ENCODE measurements around the gene CTNND1.

CTNND1 gene

GRCh38 chr11:57751676-57752253, 9.8 kb upstream of the CTNND1 start, which contains the start of gene BTBD18:
Gene BTBD18, minus strand, starts transcription at chr11:57751819. Its CDS starts 631 bp downstream, at chr11:57751188.
- TF ChIP-seq EZH2 (IDR thresholded peaks at IDR 0.05) (no peak), POLR2AphosphoS5 (IDR thresholded peaks at IDR 0.05; ENCODE audit: borderline replicate concordance, low read depth, low read length) (0 out of 2 replicates have a peak, but pooled peaks have one; percentile 17)
- H3K27ac ChIP-seq = 0 out of 2 replicates have a peak within 1 kb of the TSS, but pooled peaks have one; percentile 25
- H3K9me3 ChIP-seq (ENCODE audit: low read depth, low read length) = no peaks in the 10 kb centered on the region
- DNase-seq (ENCODE audit: low read depth, low spot score) = no peak
- no peak within 1 kb of the TSS for H3K4me3 ChIP-seq
- H3K9ac ChIP-seq (ENCODE audit: insufficient read length) = no peak within 1 kb of the TSS
- H3K36me3 ChIP-seq (ENCODE audit: insufficient read depth, low read length) = no peaks in the 10 kb centered on the region

DNA sequence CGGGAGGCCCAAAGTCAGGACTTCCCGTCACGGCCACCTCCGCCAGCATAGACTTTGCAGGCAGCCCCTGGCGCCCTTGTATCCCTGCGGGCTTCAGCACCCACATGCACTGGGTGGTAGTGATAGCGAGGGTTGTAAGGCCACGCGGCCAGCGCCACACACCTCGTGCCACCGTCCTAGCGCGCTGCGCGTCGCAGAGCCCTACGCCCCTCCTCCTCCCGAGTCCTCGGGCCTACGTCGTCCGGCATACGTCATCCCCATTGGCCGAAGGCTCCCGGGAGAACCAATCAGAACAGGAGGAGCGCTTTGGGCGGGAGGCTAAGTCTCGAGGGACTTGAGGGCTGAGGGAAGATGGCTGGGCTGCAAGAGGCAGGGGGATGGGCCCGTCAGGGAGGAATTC, 8.6 kb upstream of the CTNND1 start:
- Histone ChIP-seq H3K9ac (ENCODE audit: insufficient read length) (no peak overlapping the region), H3K27ac (no peak overlapping the region), H3K9me3 (ENCODE audit: low read depth, low read length) (no peaks in the 10 kb centered on the region), H3K4me3 (no peak overlapping the region), H3K36me3 (ENCODE audit: insufficient read depth, low read length) (no peaks in the 10 kb centered on the region)
- no peak for TF ChIP-seq POLR2AphosphoS5 (IDR thresholded peaks at IDR 0.05; ENCODE audit: borderline replicate concordance, low read depth, low read length)
- TF ChIP-seq EZH2 (IDR thresholded peaks at IDR 0.05) = no peak
- no peak for TF ChIP-seq FOXP2 (optimal IDR thresholded peaks at IDR 0.05; ENCODE audit: control extremely low read depth, extremely low read length, insufficient read depth)
- no peak for DNase-seq (ENCODE audit: low read depth, low spot score)

DNA sequence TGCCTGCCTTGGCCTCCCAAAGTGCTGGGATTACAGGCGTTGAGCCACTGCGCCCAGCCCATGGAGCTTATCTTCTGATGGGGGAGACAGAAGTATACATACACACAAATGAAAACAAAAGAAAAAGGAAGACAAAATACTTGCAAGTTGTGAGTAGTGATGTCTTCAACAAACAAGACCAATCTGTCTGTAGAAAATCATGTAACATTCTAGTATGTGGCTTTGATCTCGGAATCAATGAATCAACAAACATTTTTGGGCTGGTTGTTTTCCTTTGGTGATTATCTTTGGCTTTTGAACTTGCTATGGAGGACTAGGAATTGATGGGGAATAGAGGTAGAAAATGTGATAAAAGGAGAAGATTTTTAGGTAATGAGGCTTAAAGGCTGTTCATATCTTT, 3.4 kb upstream of the CTNND1 start:
- Histone ChIP-seq H3K9me3 (ENCODE audit: low read depth, low read length) (no peaks in the 10 kb centered on the region), H3K36me3 (ENCODE audit: insufficient read depth, low read length) (no peaks in the 10 kb centered on the region), H3K4me3 (no peak overlapping the region), H3K9ac (ENCODE audit: insufficient read length) (no peak overlapping the region), H3K27ac (no peak overlapping the region)
- no peak for DNase-seq (ENCODE audit: low read depth, low spot score)
- TF ChIP-seq POLR2AphosphoS5 (IDR thresholded peaks at IDR 0.05; ENCODE audit: borderline replicate concordance, low read depth, low read length) (no peak), FOXP2 (optimal IDR thresholded peaks at IDR 0.05; ENCODE audit: control extremely low read depth, extremely low read length, insufficient read depth) (no peak)

- no peak for TF ChIP-seq FOXP2 (optimal IDR thresholded peaks at IDR 0.05; ENCODE audit: control extremely low read depth, extremely low read length, insufficient read depth)
- no peak for TF ChIP-seq POLR2AphosphoS5 (IDR thresholded peaks at IDR 0.05; ENCODE audit: borderline replicate concordance, low read depth, low read length)
- TF ChIP-seq EZH2 (IDR thresholded peaks at IDR 0.05) = no peak
- Histone ChIP-seq H3K9ac (ENCODE audit: insufficient read length) (peak overlapping the region; percentile 99), H3K9me3 (ENCODE audit: low read depth, low read length) (no peaks in the 10 kb centered on the region), H3K4me3 (peak overlapping the region; percentile 95), H3K36me3 (ENCODE audit: insufficient read depth, low read length) (peaks cover 11% of the 10 kb centered on the region; the same call in 1 of the 2 replicates), H3K27ac (peak overlapping the region; percentile 96)
- no peak for DNase-seq (ENCODE audit: low read depth, low spot score)
Observed at GRCh38 chr11:57762235-57762861, 746 bp downstream of the CTNND1 start.

DNA sequence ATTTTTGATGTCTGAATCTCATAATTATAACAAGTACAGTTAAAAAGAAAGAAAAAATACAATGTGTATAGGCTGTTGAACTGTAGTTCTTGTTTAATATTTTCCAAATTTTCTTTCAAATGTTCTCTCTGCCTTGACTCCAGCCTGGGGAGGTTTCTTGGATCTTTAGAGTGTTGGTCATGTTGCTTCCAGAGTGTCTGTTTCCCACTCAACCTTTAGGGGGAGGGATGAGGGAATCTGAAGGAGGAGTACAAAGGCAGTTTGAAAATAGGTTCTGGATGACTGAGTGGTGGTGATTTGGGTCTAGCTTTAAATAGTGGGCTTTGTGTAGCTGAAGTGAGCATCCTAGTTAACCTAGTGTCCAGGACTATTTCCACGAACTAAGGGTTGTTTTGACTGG, 2.0 kb downstream of the CTNND1 start:
- H3K36me3 ChIP-seq (ENCODE audit: insufficient read depth, low read length) = peaks cover 14% of the 10 kb centered on the region; the same call in 1 of the 2 replicates

GRCh38 chr11:57764021-57764420, 2.4 kb downstream of the CTNND1 start:
- DNase-seq (ENCODE audit: low read depth, low spot score) = no peak
- TF ChIP-seq FOXP2 (optimal IDR thresholded peaks at IDR 0.05; ENCODE audit: control extremely low read depth, extremely low read length, insufficient read depth) (no peak), POLR2AphosphoS5 (IDR thresholded peaks at IDR 0.05; ENCODE audit: borderline replicate concordance, low read depth, low read length) (no peak), EZH2 (IDR thresholded peaks at IDR 0.05) (no peak)
- H3K4me3 ChIP-seq = peak overlapping the region; percentile 95
- H3K27ac ChIP-seq = no peak overlapping the region
- no peaks in the 10 kb centered on the region for H3K9me3 ChIP-seq (ENCODE audit: low read depth, low read length)
- H3K36me3 ChIP-seq (ENCODE audit: insufficient read depth, low read length) = peaks cover 14% of the 10 kb centered on the region; the same call in 1 of the 2 replicates
- peak overlapping the region; percentile 99 for H3K9ac ChIP-seq (ENCODE audit: insufficient read length)

More for the DNA sequence above, 2.0 kb downstream of the CTNND1 start:
- no peak for TF ChIP-seq POLR2AphosphoS5 (IDR thresholded peaks at IDR 0.05; ENCODE audit: borderline replicate concordance, low read depth, low read length)
- TF ChIP-seq FOXP2 (optimal IDR thresholded peaks at IDR 0.05; ENCODE audit: control extremely low read depth, extremely low read length, insufficient read depth) = no peak
- no peak for TF ChIP-seq EZH2 (IDR thresholded peaks at IDR 0.05)
- H3K9ac ChIP-seq (ENCODE audit: insufficient read length) = peak overlapping the region; percentile 99
- H3K9me3 ChIP-seq (ENCODE audit: low read depth, low read length) = no peaks in the 10 kb centered on the region
- no peak for DNase-seq (ENCODE audit: low read depth, low spot score)
- peak overlapping the region; percentile 95 for H3K4me3 ChIP-seq
- peak overlapping the region; percentile 40; the same call in 1 of the 2 replicates for H3K27ac ChIP-seq

DNA sequence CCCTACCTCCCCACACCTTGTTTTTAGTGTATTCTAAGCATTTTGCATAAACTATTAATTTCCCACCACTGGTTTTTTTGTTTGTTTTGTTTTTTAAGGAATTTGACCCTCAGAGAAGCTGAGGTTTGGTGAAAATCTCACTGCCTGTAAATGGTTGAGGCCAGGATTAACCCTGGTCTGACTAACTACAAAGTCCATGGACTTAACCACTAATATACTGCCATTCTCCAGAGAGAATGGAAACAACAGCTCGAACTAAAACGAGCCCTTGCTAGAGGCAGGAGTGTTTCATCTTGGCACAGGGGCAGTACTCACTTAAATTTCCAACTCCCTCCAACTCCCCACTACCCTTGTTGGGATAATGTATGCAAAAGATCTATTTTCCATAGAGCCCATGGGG, 3.0 kb downstream of the CTNND1 start:
- DNase-seq (ENCODE audit: low read depth, low spot score) = no peak
- Histone ChIP-seq H3K9ac (ENCODE audit: insufficient read length) (peak overlapping the region; percentile 99), H3K9me3 (ENCODE audit: low read depth, low read length) (no peaks in the 10 kb centered on the region), H3K27ac (no peak overlapping the region), H3K36me3 (ENCODE audit: insufficient read depth, low read length) (peaks cover 14% of the 10 kb centered on the region), H3K4me3 (peak overlapping the region; percentile 95)
- TF ChIP-seq FOXP2 (optimal IDR thresholded peaks at IDR 0.05; ENCODE audit: control extremely low read depth, extremely low read length, insufficient read depth) = no peak
- TF ChIP-seq POLR2AphosphoS5 (IDR thresholded peaks at IDR 0.05; ENCODE audit: borderline replicate concordance, low read depth, low read length) = no peak
- TF ChIP-seq EZH2 (IDR thresholded peaks at IDR 0.05) = no peak

GRCh38 chr11:57764972-57765371, 3.4 kb downstream of the CTNND1 start:
- peaks cover 14% of the 10 kb centered on the region for H3K36me3 ChIP-seq (ENCODE audit: insufficient read depth, low read length)
- DNase-seq (ENCODE audit: low read depth, low spot score) = no peak
- TF ChIP-seq POLR2AphosphoS5 (IDR thresholded peaks at IDR 0.05; ENCODE audit: borderline replicate concordance, low read depth, low read length) (no peak), EZH2 (IDR thresholded peaks at IDR 0.05) (no peak), FOXP2 (optimal IDR thresholded peaks at IDR 0.05; ENCODE audit: control extremely low read depth, extremely low read length, insufficient read depth) (no peak)
- H3K4me3 ChIP-seq = peak overlapping the region; percentile 95
- H3K9me3 ChIP-seq (ENCODE audit: low read depth, low read length) = no peaks in the 10 kb centered on the region
- H3K27ac ChIP-seq = no peak overlapping the region
- H3K9ac ChIP-seq (ENCODE audit: insufficient read length) = no peak overlapping the region
